Activated naive CD4-positive, alpha-beta T cell treated with anti-CD3 and anti-CD28 coated beads, Interleukin-2, amount 50 U/mL, for 24 hours (primary cell): ENCODE results near the gene SMG9.
"Not testable (repeated sequence)": the region's sequence is repeated elsewhere in the genome, so short reads cannot be mapped to it uniquely, and the experiment has no call there.

ENCODE experiments used
- H3K27ac Mint-ChIP-seq: one replicate; pipeline ENCODE4 v1.8.0; 2021; ENCODE audit warnings: mild to moderate bottlenecking, mixed read lengths
- H3K27me3 Mint-ChIP-seq: one replicate; pipeline ENCODE4 v1.8.0; 2021; ENCODE audit warnings: mixed read lengths
- H3K36me3 Mint-ChIP-seq: one replicate; pipeline ENCODE4 v1.8.0; 2021; ENCODE audit warnings: mixed read lengths
- H3K4me1 Mint-ChIP-seq: one replicate; pipeline ENCODE4 v1.8.0; 2021; ENCODE audit warnings: mixed read lengths
- H3K4me3 Mint-ChIP-seq: one replicate; pipeline ENCODE4 v1.8.0; 2021; ENCODE audit warnings: mild to moderate bottlenecking, mixed read lengths
- H3K9me3 Mint-ChIP-seq: one replicate; pipeline ENCODE4 v1.8.0; 2021; ENCODE audit warnings: mixed read lengths

SMG9 gene

DNA sequence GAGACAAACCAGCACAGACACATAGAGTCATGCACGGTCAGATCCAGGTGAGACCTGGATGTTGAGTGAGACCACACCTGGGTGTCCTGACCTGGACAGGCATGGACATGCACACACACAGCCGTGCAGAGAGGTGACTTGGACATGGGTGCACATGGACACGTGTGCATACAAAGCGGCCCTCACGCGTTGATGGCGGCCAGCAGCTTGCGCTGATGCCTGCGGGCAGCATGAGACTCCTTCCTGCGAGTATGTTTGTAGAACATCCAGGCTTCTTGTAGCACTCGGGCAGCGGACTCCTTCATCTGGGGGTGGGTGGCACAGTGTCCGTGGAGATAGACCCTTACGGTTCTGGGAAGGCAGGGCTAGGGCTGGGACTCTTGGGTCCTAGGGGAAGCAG, 14.5 kb upstream of the SMG9 start:
- peaks cover 16% of the 10 kb centered on the region for H3K36me3 Mint-ChIP-seq
- no peaks in the 10 kb centered on the region for H3K9me3 Mint-ChIP-seq
- H3K27ac Mint-ChIP-seq: no peak overlapping the region
- H3K4me3 Mint-ChIP-seq: no peak overlapping the region
- H3K4me1 Mint-ChIP-seq: peaks cover 36% of the 10 kb centered on the region
- H3K27me3 Mint-ChIP-seq: no peaks in the 10 kb centered on the region

DNA sequence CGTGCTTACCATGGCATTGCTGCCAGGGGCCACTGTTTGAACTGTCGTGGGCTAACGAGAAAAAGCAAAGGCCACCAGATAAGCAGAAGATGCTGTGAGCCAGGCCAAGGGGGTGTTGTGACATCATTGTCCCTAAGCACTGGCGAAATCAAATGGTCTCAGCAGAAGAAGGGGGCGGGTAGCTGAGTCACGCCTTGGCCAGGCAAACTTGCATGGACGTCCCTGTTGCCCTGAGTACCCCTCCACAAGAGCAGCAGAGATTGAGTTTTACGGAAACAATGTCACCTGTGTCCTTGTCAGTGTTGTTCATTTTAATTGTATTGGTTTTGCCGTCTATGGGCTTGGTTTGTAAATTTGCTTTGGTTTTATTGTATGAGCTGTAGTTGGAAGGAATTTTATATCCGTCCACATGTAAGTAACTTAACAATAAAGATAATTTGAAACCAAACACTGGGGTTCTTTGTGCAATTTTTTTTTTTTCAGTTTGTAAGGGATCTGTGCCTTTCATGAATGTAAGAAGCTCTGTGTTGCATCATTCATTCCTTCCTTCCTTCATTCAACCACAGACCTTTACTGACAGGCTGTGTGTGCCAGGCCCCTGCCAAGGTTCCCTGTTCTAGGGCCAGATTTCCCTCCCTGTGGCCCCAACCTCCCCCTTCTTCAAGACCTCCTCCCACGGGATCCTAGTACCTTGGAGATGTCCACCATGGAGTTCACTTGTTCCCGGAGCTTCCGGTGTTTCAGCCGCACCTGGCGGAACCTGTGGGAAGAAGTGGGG, 13.7 kb upstream of the SMG9 start:
- peaks cover 44% of the 10 kb centered on the region for H3K4me1 Mint-ChIP-seq
- H3K27ac Mint-ChIP-seq: peak overlapping the region; percentile 69
- no peak overlapping the region for H3K4me3 Mint-ChIP-seq
- H3K9me3 Mint-ChIP-seq: no peaks in the 10 kb centered on the region
- H3K36me3 Mint-ChIP-seq: peaks cover 16% of the 10 kb centered on the region
- H3K27me3 Mint-ChIP-seq: no peaks in the 10 kb centered on the region

DNA sequence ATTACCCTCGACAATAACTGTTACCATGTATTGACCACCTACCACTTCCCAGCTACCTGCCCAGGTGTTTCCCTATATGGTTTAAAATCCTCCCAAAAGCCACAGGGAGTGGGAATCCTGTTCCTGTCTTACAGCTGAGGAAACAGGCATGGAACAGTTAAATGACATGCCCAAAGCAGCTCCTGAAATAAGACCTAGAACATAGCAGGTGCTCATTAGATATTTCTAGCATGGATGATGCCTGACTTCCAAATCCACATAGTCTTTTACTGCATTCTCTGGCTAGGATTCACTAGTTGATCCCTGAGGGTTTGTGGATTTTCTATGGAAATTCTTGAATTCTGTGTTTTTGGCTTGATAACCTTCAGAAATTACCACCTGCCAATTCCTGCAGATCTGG, 13.1 kb upstream of the SMG9 start:
- H3K9me3 Mint-ChIP-seq: no peaks in the 10 kb centered on the region
- H3K27me3 Mint-ChIP-seq: no peaks in the 10 kb centered on the region
- H3K4me3 Mint-ChIP-seq: no peak overlapping the region
- H3K4me1 Mint-ChIP-seq: peaks cover 51% of the 10 kb centered on the region
- peaks cover 16% of the 10 kb centered on the region for H3K36me3 Mint-ChIP-seq
- peak overlapping the region; percentile 59 for H3K27ac Mint-ChIP-seq

- no peaks in the 10 kb centered on the region for H3K27me3 Mint-ChIP-seq
- H3K36me3 Mint-ChIP-seq: peaks cover 16% of the 10 kb centered on the region
- no peak overlapping the region for H3K4me3 Mint-ChIP-seq
- peak overlapping the region; percentile 85 for H3K27ac Mint-ChIP-seq
- peaks cover 56% of the 10 kb centered on the region for H3K4me1 Mint-ChIP-seq
- no peaks in the 10 kb centered on the region for H3K9me3 Mint-ChIP-seq
Measured at GRCh38 chr19:43767316-43767715, 12.6 kb upstream of the SMG9 start.

GRCh38 chr19:43766755-43767043, 11.9 kb upstream of the SMG9 start:
- no peaks in the 10 kb centered on the region for H3K27me3 Mint-ChIP-seq
- H3K4me1 Mint-ChIP-seq: peaks cover 62% of the 10 kb centered on the region
- peaks cover 16% of the 10 kb centered on the region for H3K36me3 Mint-ChIP-seq
- peak overlapping the region; percentile 74 for H3K4me3 Mint-ChIP-seq
- peak overlapping the region; percentile 85 for H3K27ac Mint-ChIP-seq
- no peaks in the 10 kb centered on the region for H3K9me3 Mint-ChIP-seq

GRCh38 chr19:43765109-43765876, 10.5 kb upstream of the SMG9 start:
- H3K4me3 Mint-ChIP-seq: peak overlapping the region; percentile 74
- no peaks in the 10 kb centered on the region for H3K27me3 Mint-ChIP-seq
- H3K27ac Mint-ChIP-seq: peak overlapping the region; percentile 85
- H3K36me3 Mint-ChIP-seq: peaks cover 15% of the 10 kb centered on the region
- H3K4me1 Mint-ChIP-seq: peaks cover 60% of the 10 kb centered on the region
- no peaks in the 10 kb centered on the region for H3K9me3 Mint-ChIP-seq

GRCh38 chr19:43764684-43765083, 9.9 kb upstream of the SMG9 start:
- Mint-ChIP-seq H3K4me1 (peaks cover 61% of the 10 kb centered on the region), H3K36me3 (peaks cover 12% of the 10 kb centered on the region), H3K27ac (peak overlapping the region; percentile 85), H3K4me3 (peak overlapping the region; percentile 74)
- H3K9me3 Mint-ChIP-seq, H3K27me3 Mint-ChIP-seq: not testable (repeated sequence)

DNA sequence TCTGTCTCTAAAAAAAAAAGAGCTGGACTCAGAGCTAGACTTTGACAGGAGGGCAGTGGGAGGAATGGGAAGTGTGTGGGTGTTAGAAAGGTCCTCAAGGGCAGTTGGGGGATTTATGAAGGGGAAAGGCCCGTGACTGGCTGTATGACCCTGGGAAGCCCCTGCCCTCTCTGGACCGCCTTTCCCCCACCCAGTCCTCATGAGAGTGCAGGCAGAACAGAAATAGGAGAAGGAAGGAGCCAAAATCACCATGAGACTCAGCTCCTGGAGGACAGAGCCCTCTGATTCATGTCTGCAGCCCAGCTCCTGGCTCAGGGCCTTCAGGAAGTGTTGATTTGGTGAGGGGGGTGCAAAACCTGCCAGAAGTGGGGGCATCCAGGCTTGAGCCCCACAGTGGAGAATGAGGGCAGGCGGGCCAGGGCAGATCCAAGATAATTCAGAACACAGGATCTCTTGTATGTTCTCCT, 8.7 kb upstream of the SMG9 start:
- Mint-ChIP-seq H3K36me3 (peaks cover 7% of the 10 kb centered on the region), H3K4me1 (peaks cover 65% of the 10 kb centered on the region), H3K27me3 (no peaks in the 10 kb centered on the region), H3K27ac (peak overlapping the region; percentile 83), H3K9me3 (no peaks in the 10 kb centered on the region), H3K4me3 (no peak overlapping the region)

DNA sequence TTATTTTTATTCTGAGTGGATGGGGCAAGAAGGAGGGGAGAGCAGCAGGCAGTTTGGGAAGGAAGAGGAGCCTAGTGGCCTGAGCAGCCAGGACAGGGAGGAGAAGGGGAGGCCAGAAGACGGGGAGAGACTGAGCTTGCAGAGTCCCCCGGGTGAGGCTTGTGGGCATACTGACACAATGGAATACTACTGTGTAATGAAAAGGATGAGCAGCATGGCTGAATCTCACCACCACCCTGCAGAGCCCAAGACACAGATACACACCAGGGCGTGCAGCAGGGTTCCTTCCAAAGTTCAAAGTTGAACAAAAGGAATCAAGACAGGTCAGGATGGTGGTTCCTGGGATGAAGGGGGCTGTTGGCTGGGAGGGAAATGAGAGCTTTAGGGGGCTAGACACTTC, 8.1 kb upstream of the SMG9 start:
- Mint-ChIP-seq H3K4me1 (peaks cover 65% of the 10 kb centered on the region), H3K27ac (peak overlapping the region; percentile 76), H3K36me3 (peaks cover 7% of the 10 kb centered on the region), H3K27me3 (no peaks in the 10 kb centered on the region), H3K4me3 (no peak overlapping the region), H3K9me3 (no peaks in the 10 kb centered on the region)

GRCh38 chr19:43760941-43761340, 6.2 kb upstream of the SMG9 start:
- Mint-ChIP-seq H3K36me3 (peaks cover 5% of the 10 kb centered on the region), H3K27me3 (no peaks in the 10 kb centered on the region)

GRCh38 chr19:43759515-43759914, 4.8 kb upstream of the SMG9 start:
- Mint-ChIP-seq H3K4me3 (no peak overlapping the region), H3K9me3 (no peaks in the 10 kb centered on the region), H3K27me3 (no peaks in the 10 kb centered on the region), H3K27ac (no peak overlapping the region), H3K4me1 (peaks cover 58% of the 10 kb centered on the region), H3K36me3 (peaks cover 4% of the 10 kb centered on the region)

More at GRCh38 chr19:43760941-43761340, 6.2 kb upstream of the SMG9 start:
- Mint-ChIP-seq H3K4me1 (peaks cover 64% of the 10 kb centered on the region), H3K9me3 (no peaks in the 10 kb centered on the region), H3K27ac (peak overlapping the region; percentile 33), H3K4me3 (no peak overlapping the region)

- peak overlapping the region; percentile 99 for H3K4me3 Mint-ChIP-seq
- H3K27me3 Mint-ChIP-seq: no peaks in the 10 kb centered on the region
- H3K9me3 Mint-ChIP-seq: no peaks in the 10 kb centered on the region
- H3K27ac Mint-ChIP-seq: peak overlapping the region; percentile 99
- H3K36me3 Mint-ChIP-seq: peaks cover 12% of the 10 kb centered on the region
- H3K4me1 Mint-ChIP-seq: peaks cover 60% of the 10 kb centered on the region
Measured at GRCh38 chr19:43755256-43755801, 567 bp upstream of the SMG9 start.

- no peaks in the 10 kb centered on the region for H3K27me3 Mint-ChIP-seq
- peaks cover 61% of the 10 kb centered on the region for H3K4me1 Mint-ChIP-seq
- H3K27ac Mint-ChIP-seq: peak overlapping the region; percentile 99
- H3K9me3 Mint-ChIP-seq: no peaks in the 10 kb centered on the region
- H3K4me3 Mint-ChIP-seq: peak overlapping the region; percentile 99
- H3K36me3 Mint-ChIP-seq: peaks cover 17% of the 10 kb centered on the region
Measured at GRCh38 chr19:43754253-43754502, 584 bp downstream of the SMG9 start.

GRCh38 chr19:43752287-43752875, 2.4 kb downstream of the SMG9 start:
- H3K4me1 Mint-ChIP-seq: peaks cover 70% of the 10 kb centered on the region
- peak overlapping the region; percentile 99 for H3K4me3 Mint-ChIP-seq
- peak overlapping the region; percentile 90 for H3K27ac Mint-ChIP-seq
- H3K27me3 Mint-ChIP-seq: no peaks in the 10 kb centered on the region
- no peaks in the 10 kb centered on the region for H3K9me3 Mint-ChIP-seq
- peaks cover 26% of the 10 kb centered on the region for H3K36me3 Mint-ChIP-seq

DNA sequence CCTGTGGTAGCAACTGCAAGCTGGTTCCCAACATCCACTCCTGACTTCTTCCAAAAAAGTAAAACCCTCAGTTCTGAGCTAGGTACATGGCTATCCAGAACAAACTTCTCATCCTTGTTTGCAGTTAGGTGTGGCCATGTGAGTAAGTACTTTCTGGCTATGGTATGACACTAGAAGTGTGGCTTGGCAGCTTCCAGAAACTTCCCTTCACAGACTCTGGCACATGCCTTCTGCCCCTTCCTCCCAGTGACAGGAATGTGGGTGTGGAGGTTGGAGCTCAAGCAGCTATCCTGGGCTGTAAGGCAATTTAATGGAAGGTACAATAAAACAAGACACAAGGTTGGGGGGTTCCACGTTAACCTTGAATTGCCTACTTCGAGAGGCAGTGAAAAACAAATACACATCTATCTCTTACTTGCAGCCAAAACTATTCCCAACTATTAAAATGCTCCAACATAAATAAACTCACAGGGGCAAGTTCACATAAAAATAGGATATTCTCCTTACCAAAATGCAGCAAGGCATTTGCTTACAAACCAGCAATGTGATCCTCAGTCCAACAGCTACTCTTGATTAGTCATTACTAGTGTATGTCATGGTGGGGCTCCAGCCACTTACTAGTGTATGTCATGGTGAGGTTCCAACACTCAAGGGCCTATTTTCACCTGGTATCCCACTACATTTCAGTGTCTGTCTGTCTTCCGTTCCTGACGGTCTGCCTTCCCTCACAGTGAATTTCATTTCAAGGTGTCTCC, 3.1 kb downstream of the SMG9 start:
- peaks cover 26% of the 10 kb centered on the region for H3K36me3 Mint-ChIP-seq
- no peak overlapping the region for H3K4me3 Mint-ChIP-seq
- no peaks in the 10 kb centered on the region for H3K27me3 Mint-ChIP-seq
- peak overlapping the region; percentile 90 for H3K27ac Mint-ChIP-seq
- H3K9me3 Mint-ChIP-seq: no peaks in the 10 kb centered on the region
- peaks cover 64% of the 10 kb centered on the region for H3K4me1 Mint-ChIP-seq
